Upper lobe of right lung (tissue), 1 donor: ENCODE measurements around the gene MYL5. TPM values are rescaled to one million over a fixed set of nuclear protein-coding genes. Genes with fewer than 3 reads are reported as not detected.

Experiments
- ATAC-seq: fragments of 200-7000 bp; cut with Tn5 transposase; one replicate; pipeline ENCODE4 v1.9.1; 2020; ENCODE audit warnings: mild to moderate bottlenecking, moderate library complexity
- DNase-seq: peaks from one replicate; pipeline ENCODE4 v3.0.0-alpha.2; 2020
- H3K27ac ChIP-seq: fragments of 200-600 bp; one replicate; pipeline ENCODE4 v1.8.0; 2022
- H3K27me3 ChIP-seq: fragments of 200-600 bp; one replicate; pipeline ENCODE4 v1.8.0; 2022; ENCODE audit warnings: mild to moderate bottlenecking
- H3K36me3 ChIP-seq: fragments of 200-600 bp; one replicate; pipeline ENCODE4 v1.8.0; 2022
- H3K4me1 ChIP-seq: fragments of 200-600 bp; one replicate; pipeline ENCODE4 v1.8.0; 2022
- H3K4me3 ChIP-seq: fragments of 200-600 bp; one replicate; pipeline ENCODE4 v1.8.0; 2022; ENCODE audit warnings: mild to moderate bottlenecking
- H3K9me3 ChIP-seq: fragments of 200-600 bp; one replicate; pipeline ENCODE4 v1.8.0; 2022
- intact Hi-C: fragments of 100-400 bp; cut with DNase I; formaldehyde crosslinking; loops from one replicate; pipeline ENCODE4 v1.11.0; 2022
- total RNA-seq: library from RNA; stranded (reverse); fragmentation: NEBNext Ultra II Directional; extraction: Animal tissue kit (Norgen Biotek cat#: 25700); gene quantifications from one replicate; pipeline ENCODE4 v1.2.1, GENCODE V29; 2021
- TF ChIP-seq, protein P1 (sequence below): fragments of 200-600 bp; IDR thresholded peaks from one replicate; pipeline ENCODE4 v1.8.0; 2022; ENCODE audit warnings: antibody characterized with exemption
- donor health status: DM: no; HTN: yes; CAD: no; lungs with severe emphysema.

The MYL5 gene
- total RNA-seq, 1 donor from 2014 or later: 9.7 TPM

DNA sequence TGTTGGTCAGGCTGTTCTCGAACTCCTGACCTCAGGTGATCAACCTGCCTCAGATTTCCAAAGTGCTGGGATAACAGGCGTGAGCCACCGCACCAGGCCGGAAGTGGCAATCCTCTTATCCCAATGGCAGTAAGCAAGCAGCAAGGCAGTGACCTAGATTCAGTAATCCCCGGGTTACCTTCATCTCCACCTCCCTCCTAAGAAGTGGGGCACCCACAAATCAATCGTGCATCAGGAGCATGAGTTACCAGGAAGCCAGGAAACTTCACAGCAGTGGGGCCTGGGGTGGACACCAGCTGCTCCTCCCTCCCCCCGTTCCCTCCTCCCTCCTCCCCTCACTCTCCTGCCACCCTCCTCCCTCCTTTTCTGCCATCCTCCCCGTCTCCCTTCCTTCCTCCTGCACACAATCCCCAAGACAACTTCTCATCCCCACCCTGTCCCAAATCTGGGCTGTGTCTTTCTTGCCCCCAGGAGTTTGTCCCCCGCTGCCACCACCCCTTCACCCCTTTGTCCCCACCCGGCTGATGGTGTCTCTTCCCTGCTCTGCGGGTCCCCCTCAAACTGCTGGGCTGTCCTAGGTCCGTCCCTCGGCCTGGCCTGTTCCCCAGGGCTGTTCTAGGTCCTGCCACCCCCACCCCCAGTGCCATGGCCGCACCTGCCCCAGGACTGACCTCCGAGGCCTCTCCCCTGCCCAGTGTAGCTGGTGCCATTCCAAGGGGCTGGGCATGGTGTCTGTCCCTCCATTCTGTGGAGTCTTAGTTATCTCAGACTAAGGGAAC, 46.8 kb upstream of the MYL5 start:
- TF ChIP-seq, protein P1, sequence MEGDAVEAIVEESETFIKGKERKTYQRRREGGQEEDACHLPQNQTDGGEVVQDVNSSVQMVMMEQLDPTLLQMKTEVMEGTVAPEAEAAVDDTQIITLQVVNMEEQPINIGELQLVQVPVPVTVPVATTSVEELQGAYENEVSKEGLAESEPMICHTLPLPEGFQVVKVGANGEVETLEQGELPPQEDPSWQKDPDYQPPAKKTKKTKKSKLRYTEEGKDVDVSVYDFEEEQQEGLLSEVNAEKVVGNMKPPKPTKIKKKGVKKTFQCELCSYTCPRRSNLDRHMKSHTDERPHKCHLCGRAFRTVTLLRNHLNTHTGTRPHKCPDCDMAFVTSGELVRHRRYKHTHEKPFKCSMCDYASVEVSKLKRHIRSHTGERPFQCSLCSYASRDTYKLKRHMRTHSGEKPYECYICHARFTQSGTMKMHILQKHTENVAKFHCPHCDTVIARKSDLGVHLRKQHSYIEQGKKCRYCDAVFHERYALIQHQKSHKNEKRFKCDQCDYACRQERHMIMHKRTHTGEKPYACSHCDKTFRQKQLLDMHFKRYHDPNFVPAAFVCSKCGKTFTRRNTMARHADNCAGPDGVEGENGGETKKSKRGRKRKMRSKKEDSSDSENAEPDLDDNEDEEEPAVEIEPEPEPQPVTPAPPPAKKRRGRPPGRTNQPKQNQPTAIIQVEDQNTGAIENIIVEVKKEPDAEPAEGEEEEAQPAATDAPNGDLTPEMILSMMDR: no peak
- intact Hi-C loops: no loop called here
- no peaks in the 10 kb centered on the region for H3K4me1 ChIP-seq
- DNase-seq (no peak), ATAC-seq (no peak)
- H3K4me3 ChIP-seq: no peak overlapping the region
- peaks cover 6% of the 10 kb centered on the region for H3K27me3 ChIP-seq
- H3K9me3 ChIP-seq: no peaks in the 10 kb centered on the region
- H3K36me3 ChIP-seq: no peaks in the 10 kb centered on the region
- H3K27ac ChIP-seq: no peak overlapping the region

DNA sequence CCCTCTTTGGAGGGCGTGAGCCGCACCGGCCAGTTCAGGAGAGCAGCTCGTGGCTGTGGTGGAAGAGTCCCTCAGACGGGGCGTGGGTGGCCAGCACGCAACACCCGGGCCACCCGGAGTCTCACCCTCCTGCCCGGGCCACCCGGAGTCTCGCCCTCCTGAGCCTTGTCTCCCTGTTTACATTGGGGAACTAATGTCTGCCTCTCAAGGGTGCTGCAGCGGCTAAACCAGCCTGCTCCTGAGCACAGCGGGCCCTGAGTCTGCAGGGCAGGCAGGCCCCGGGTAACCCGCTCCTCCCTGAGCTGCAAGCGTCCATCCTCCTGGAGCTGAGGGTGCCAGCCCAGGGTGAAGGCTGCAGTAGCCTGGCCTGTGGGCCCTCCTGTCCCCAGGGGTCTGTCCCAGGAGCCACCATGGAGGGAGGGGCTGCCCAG, 46.0 kb upstream of the MYL5 start:
- ATAC-seq: no peak
- H3K4me1 ChIP-seq: no peaks in the 10 kb centered on the region
- H3K27me3 ChIP-seq: peaks cover 6% of the 10 kb centered on the region
- intact Hi-C loops: no loop called here
- DNase-seq: no peak
- H3K27ac ChIP-seq: no peak overlapping the region
- TF ChIP-seq, protein P1: no peak
- no peak overlapping the region for H3K4me3 ChIP-seq
- no peaks in the 10 kb centered on the region for H3K9me3 ChIP-seq
- H3K36me3 ChIP-seq: no peaks in the 10 kb centered on the region

DNA sequence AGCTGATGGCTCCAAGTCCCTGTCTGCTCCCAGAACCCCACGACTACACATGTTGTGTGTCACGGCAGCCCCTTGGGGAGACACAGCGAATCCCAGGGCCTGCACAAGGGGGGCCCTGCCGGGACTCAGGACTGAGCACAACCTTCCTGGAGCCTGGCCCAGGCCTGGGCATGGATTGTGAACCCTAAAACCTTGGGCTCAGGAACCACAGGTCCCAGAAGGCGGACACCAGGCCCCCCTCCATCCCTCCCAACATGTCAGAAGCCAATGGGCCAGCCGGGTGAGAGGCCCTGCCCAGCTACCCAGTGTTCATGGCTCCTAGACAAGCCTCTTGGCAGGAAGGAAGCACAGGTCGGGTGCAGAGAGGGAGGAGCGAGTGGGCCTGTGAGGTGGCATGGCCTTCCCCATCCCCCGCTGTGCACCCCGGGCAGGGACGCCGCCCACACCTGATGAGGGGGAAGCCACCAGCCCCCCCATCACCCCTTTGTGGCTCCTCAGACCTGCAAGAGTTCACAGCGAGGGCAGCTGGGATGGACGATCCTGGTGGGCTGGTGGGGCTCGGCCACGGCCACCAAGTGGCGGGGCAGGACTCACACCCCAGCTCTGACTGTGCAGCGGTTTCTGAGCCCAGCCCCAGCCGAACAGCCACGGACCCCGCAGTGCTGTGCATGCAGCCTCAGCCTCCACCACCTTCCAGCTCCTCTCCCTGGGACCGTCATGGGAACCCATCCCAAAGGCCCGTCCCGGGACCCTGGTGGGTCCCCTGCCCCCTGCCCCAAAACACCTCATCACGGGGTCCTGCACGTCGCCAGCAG, 45.3 kb upstream of the MYL5 start:
- no peak for DNase-seq

DNA sequence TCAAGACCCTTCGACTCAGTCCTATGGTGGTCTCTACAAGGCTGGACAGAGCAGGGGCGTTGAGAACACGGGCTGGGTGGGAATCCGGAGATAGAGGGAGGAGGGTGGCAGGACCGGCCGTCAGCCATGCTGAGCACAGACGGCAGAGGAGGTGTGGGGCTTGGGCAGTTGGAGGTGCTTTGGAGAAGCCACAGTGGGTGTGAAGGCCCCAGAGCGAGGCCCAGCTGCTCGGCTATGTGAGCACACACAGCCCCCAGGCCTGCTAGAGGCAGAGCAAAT, 44.8 kb upstream of the MYL5 start:
- DNase-seq (no peak), ATAC-seq (no peak)

More for the DNA sequence above, 45.3 kb upstream of the MYL5 start:
- intact Hi-C loops: no loop called here
- TF ChIP-seq, protein P1: no peak
- no peak overlapping the region for H3K4me3 ChIP-seq
- no peak for ATAC-seq
- no peaks in the 10 kb centered on the region for H3K9me3 ChIP-seq
- no peak overlapping the region for H3K27ac ChIP-seq
- peaks cover 6% of the 10 kb centered on the region for H3K27me3 ChIP-seq
- no peaks in the 10 kb centered on the region for H3K4me1 ChIP-seq
- H3K36me3 ChIP-seq: no peaks in the 10 kb centered on the region

DNA sequence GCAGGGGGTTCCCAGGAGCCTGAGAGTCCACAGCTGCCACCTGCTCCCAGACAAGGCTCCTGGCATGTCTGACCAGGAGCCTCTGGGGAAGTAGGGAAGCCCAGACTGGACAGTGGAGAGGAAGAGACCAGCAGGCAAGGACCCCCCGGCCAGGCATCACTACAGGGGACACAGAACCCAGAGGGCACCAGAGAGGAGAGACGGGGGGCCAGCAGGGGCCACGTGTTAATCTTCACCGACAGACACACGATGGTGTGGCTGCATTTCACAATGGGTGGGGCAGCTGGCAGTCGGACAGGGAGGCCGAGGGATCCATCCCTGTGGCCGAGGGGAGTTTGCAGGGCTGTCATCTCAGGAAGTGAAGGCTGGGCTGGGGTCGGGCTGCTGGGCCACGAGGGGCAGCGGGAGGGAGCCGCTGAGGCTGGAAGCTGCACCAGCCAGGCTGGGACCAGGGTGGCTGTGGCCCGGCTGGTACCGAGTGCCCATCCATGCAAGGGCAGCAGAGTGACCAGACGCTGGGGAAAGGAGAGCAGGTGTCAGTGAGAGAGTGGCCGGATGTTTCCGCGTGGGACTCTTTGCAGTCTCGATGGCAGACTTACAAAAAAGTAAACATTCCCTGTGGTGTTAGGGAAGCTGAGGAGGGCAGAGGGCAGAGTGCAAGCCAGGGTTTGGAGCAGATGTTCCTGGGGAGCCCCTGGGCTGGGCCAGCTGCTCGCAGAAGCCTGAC, 44.3 kb upstream of the MYL5 start:
- peak; percentile 39 for DNase-seq

More for the DNA sequence above, 44.8 kb upstream of the MYL5 start:
- H3K27me3 ChIP-seq: peaks cover 6% of the 10 kb centered on the region
- intact Hi-C loops: no loop called here
- no peaks in the 10 kb centered on the region for H3K36me3 ChIP-seq
- H3K27ac ChIP-seq: no peak overlapping the region
- no peaks in the 10 kb centered on the region for H3K9me3 ChIP-seq
- no peak overlapping the region for H3K4me3 ChIP-seq
- TF ChIP-seq, protein P1: no peak
- H3K4me1 ChIP-seq: no peaks in the 10 kb centered on the region

More for the DNA sequence above, 44.3 kb upstream of the MYL5 start:
- Histone ChIP-seq H3K4me3 (no peak overlapping the region), H3K27me3 (peaks cover 6% of the 10 kb centered on the region), H3K27ac (no peak overlapping the region), H3K4me1 (no peaks in the 10 kb centered on the region), H3K36me3 (no peaks in the 10 kb centered on the region), H3K9me3 (no peaks in the 10 kb centered on the region)
- ATAC-seq: no peak
- TF ChIP-seq, protein P1: no peak
- intact Hi-C loops: no loop called here
